H1 (cell line): ENCODE data around the gene ARL6IP5. TPM values are rescaled to one million over a fixed set of nuclear protein-coding genes. Genes with fewer than 3 reads are reported as not detected.

Experiments
- CTCF ChIA-PET: fragments of 300-600 bp; sonication (Branson Sonifier 250); formaldehyde crosslinking; loops from one replicate; lab custom pipeline; 2021; ENCODE audit not compliant: partially characterized antibody; lab: Charles Lee
- POLR2A ChIA-PET: fragments of 300-600 bp; sonication (Branson Sonifier 250); formaldehyde crosslinking; loops from one replicate; lab custom pipeline; 2021; ENCODE audit warnings: inconsistent platforms; ENCODE audit not compliant: partially characterized antibody; lab: Charles Lee
- DNase-seq, 2 experiments: peaks; one replicate each; pipeline versions ENCODE4 v3.0.0 to v3.0.0-alpha.2; 2010 to 2022; ENCODE audit warnings: low spot score in 2 of 2, low read depth in 1 of 2, mixed read lengths in 1 of 2
- FAIRE-seq: peaks from 2 replicates; lab custom pipeline; 2011; peaks lifted over from hg19 to GRCh38; lab: Jason Lieb, UNC
- H2AFZ ChIP-seq: 2 replicates; pipeline ENCODE4 v1.8.1; 2012; ENCODE audit warnings: low read length, inconsistent platforms
- H2AK5ac ChIP-seq: 2 replicates; pipeline ENCODE4 v1.6.1; 2013; ENCODE audit warnings: low read depth, low read length
- H2BK120ac ChIP-seq: replicated peaks from 2 replicates; pipeline ENCODE3; 2013; ENCODE audit warnings: low read depth, low read length, inconsistent platforms
- H2BK12ac ChIP-seq: 2 replicates; pipeline ENCODE4 v1.6.1; 2013; ENCODE audit warnings: low read depth, low read length
- H2BK15ac ChIP-seq: 2 replicates; pipeline ENCODE4 v1.6.1; 2013; ENCODE audit warnings: low read length
- H2BK20ac ChIP-seq: 2 replicates; pipeline ENCODE4 v1.6.1; 2013; ENCODE audit warnings: low read length
- H2BK5ac ChIP-seq: 2 replicates; pipeline ENCODE4 v1.6.1; 2013; ENCODE audit warnings: low read depth, low read length
- H3K14ac ChIP-seq: 2 replicates; pipeline ENCODE4 v1.6.1; 2013; ENCODE audit warnings: inconsistent platforms; ENCODE audit not compliant: insufficient read length
- H3K18ac ChIP-seq: 2 replicates; pipeline ENCODE4 v1.6.1; 2013; ENCODE audit warnings: low read length; ENCODE audit errors: extremely low read depth
- H3K23ac ChIP-seq: 2 replicates; pipeline ENCODE4 v1.6.1; 2013; ENCODE audit warnings: inconsistent platforms; ENCODE audit not compliant: insufficient read length
- H3K23me2 ChIP-seq: 2 replicates; pipeline ENCODE4 v1.6.1; 2013; ENCODE audit warnings: low read depth, low read length
- H3K27ac ChIP-seq: 2 replicates; pipeline ENCODE4 v1.6.1; 2011; ENCODE audit warnings: low read depth, low read length, inconsistent platforms
- H3K27me3 ChIP-seq, 4 experiments: replicated peaks in 1 of 4; 1 replicate in 1 of 4; 2 replicates in 3 of 4; pipeline versions ENCODE4 v1.6.1 to v1.8.1; 2011 to 2013; ENCODE audit warnings: low read length in 3 of 4, mild to moderate bottlenecking in 3 of 4, inconsistent platforms in 2 of 4, mixed read lengths in 2 of 4, moderate library complexity in 1 of 4; ENCODE audit not compliant: control insufficient read depth in 3 of 4, insufficient read depth in 3 of 4; ENCODE audit errors: extremely low read depth in 1 of 4
- H3K36me3 ChIP-seq, 4 experiments: 2 replicates each; pipeline versions ENCODE4 v1.6.1 to v1.8.1; 2011 to 2013; ENCODE audit warnings: mild to moderate bottlenecking in 4 of 4, low read length in 3 of 4, moderate library complexity in 2 of 4, control low read depth in 1 of 4, inconsistent platforms in 1 of 4; ENCODE audit not compliant: insufficient read depth in 4 of 4, control insufficient read depth in 2 of 4
- H3K4ac ChIP-seq: replicated peaks from 2 replicates; pipeline ENCODE3; 2013; ENCODE audit warnings: low read length, low read depth, mixed read lengths, inconsistent platforms; ENCODE audit not compliant: insufficient read length
- H3K4me1 ChIP-seq, 4 experiments: replicated peaks in 1 of 4; 1 replicate in 1 of 4; 2 replicates in 3 of 4; pipeline versions ENCODE4 v1.6.1 to v1.8.1; 2011 to 2013; ENCODE audit warnings: low read length in 3 of 4, inconsistent platforms in 2 of 4, mixed read lengths in 1 of 4; ENCODE audit not compliant: insufficient read depth in 4 of 4, control insufficient read depth in 3 of 4
- H3K4me2 ChIP-seq, 2 experiments: 2 replicates each; pipeline versions ENCODE4 v1.6.1 to v1.8.1; 2011 to 2013; ENCODE audit warnings: low read depth in 2 of 2, low read length in 2 of 2, control low read depth in 1 of 2, inconsistent platforms in 1 of 2, mild to moderate bottlenecking in 1 of 2; ENCODE audit not compliant: insufficient read depth in 1 of 2
- H3K4me3 ChIP-seq, 4 experiments: fragments of 200-600, 300-600 bp in 1 of 4; sonication (generic), shearing (Covaris generic), sonication (Bioruptor Twin) in 1 of 4; 2 replicates each; pipeline versions ENCODE4 v1.5.1 to v1.8.1; 2011 to 2016; ENCODE audit warnings: low read length in 4 of 4, low read depth in 3 of 4, control low read depth in 2 of 4, inconsistent platforms in 2 of 4, mild to moderate bottlenecking in 2 of 4, mixed read lengths in 1 of 4, moderate library complexity in 1 of 4; ENCODE audit not compliant: insufficient read depth in 2 of 4; ENCODE audit errors: extremely low read depth in 1 of 4
- H3K56ac ChIP-seq: replicated peaks from 2 replicates; pipeline ENCODE3; 2013; ENCODE audit warnings: low read depth, mild to moderate bottlenecking, mixed read lengths, low read length, inconsistent platforms; ENCODE audit not compliant: insufficient read length
- H3K79me1 ChIP-seq: 2 replicates; pipeline ENCODE4 v1.6.1; 2013; ENCODE audit warnings: low read depth, low read length, control low read depth
- H3K79me2 ChIP-seq, 2 experiments: 2 replicates each; pipeline versions ENCODE4 v1.6.1 to v1.8.1; 2012 to 2013; ENCODE audit warnings: low read length in 2 of 2, mild to moderate bottlenecking in 2 of 2, inconsistent platforms in 1 of 2; ENCODE audit not compliant: insufficient read depth in 2 of 2, control insufficient read depth in 1 of 2
- H3K9ac ChIP-seq, 4 experiments: replicated peaks in 1 of 4; 1 replicate in 1 of 4; 2 replicates in 3 of 4; pipeline versions ENCODE4 v1.6.1 to v1.8.1; 2011 to 2013; ENCODE audit warnings: low read depth in 3 of 4, low read length in 3 of 4, control low read depth in 2 of 4, mild to moderate bottlenecking in 2 of 4, moderate library complexity in 2 of 4, inconsistent platforms in 1 of 4; ENCODE audit errors: extremely low read depth in 1 of 4
- H3K9me3 ChIP-seq, 2 experiments: 2 replicates each; pipeline versions ENCODE4 v1.6.1 to v1.8.1; 2012 to 2013; ENCODE audit warnings: mild to moderate bottlenecking in 2 of 2, moderate library complexity in 2 of 2, control low read depth in 1 of 2, inconsistent platforms in 1 of 2, low read depth in 1 of 2, low read length in 1 of 2, mixed read lengths in 1 of 2; ENCODE audit not compliant: insufficient read depth in 2 of 2
- H4K20me1 ChIP-seq, 2 experiments: replicated peaks in 1 of 2; 2 replicates each; pipeline versions ENCODE3 to v1.8.1; 2011 to 2013; ENCODE audit warnings: inconsistent platforms in 2 of 2, low read length in 2 of 2, mild to moderate bottlenecking in 1 of 2; ENCODE audit not compliant: insufficient read depth in 2 of 2, control insufficient read depth in 1 of 2
- H4K5ac ChIP-seq: 2 replicates; pipeline ENCODE4 v1.6.1; 2013; ENCODE audit warnings: low read length, low read depth, mixed read lengths, inconsistent platforms; ENCODE audit not compliant: insufficient read length
- H4K8ac ChIP-seq: 2 replicates; pipeline ENCODE4 v1.8.0; 2013; ENCODE audit warnings: mild to moderate bottlenecking, moderate library complexity, low read length, inconsistent platforms; ENCODE audit not compliant: insufficient read depth; ENCODE audit errors: extremely low read depth
- H4K91ac ChIP-seq: replicated peaks from 2 replicates; pipeline ENCODE3; 2013; ENCODE audit warnings: low read length, mixed read lengths, inconsistent platforms; ENCODE audit not compliant: insufficient read length
- KDM5A ChIP-seq: fragments of 200-600 bp; IDR thresholded peaks from 2 replicates; pipeline ENCODE4 v1.7.1; 2012; ENCODE audit warnings: mild to moderate bottlenecking, low read length, inconsistent platforms, mixed read lengths
- NANOG ChIP-seq: IDR thresholded peaks from 2 replicates; pipeline ENCODE4 v1.6.1; 2011; ENCODE audit warnings: low read length, low read depth, mild to moderate bottlenecking, inconsistent platforms; ENCODE audit not compliant: insufficient read depth, poor library complexity, severe bottlenecking
- PHF8 ChIP-seq: fragments of 200-600 bp; sonication (generic); conservative IDR thresholded peaks from 2 replicates; pipeline ENCODE4 v1.7.1; 2012; ENCODE audit warnings: low read depth, mild to moderate bottlenecking, inconsistent platforms, low read length, moderate library complexity
- SAP30 ChIP-seq: fragments of 300-600 bp; sonication (generic); IDR thresholded peaks from 2 replicates; pipeline ENCODE4 v1.7.1; 2012; ENCODE audit warnings: low read length, moderate library complexity, mild to moderate bottlenecking, inconsistent platforms; ENCODE audit not compliant: insufficient read depth, insufficient replicate concordance
- SIN3A ChIP-seq, 2 experiments: IDR thresholded peaks in 1 of 2; conservative IDR thresholded peaks in 1 of 2; 2 replicates each; pipeline ENCODE4 v1.6.1; 2011 to 2012; ENCODE audit warnings: low read length in 2 of 2, improper control_type of control experiment in 1 of 2, low read depth in 1 of 2, mild to moderate bottlenecking in 1 of 2
- TCF12 ChIP-seq: IDR thresholded peaks from 2 replicates; pipeline ENCODE4 v1.6.1; 2011; ENCODE audit warnings: low read depth, mild to moderate bottlenecking, low read length
- WGBS, 2 experiments: shearing (Covaris generic) in 1 of 2; methylation state at CpG; one replicate each; pipeline versions ENCODE4 v1.1.6 to v1.1.7; 2013 to 2015; ENCODE audit warnings: low lambda C conversion rate in 2 of 2, mixed read lengths in 2 of 2, inconsistent platforms in 1 of 2, low coverage in 1 of 2, missing lambda C conversion rate in 1 of 2; ENCODE audit not compliant: insufficient replicate concordance in 2 of 2, insufficient coverage in 1 of 2, insufficient read length in 1 of 2; ENCODE audit errors: extremely low coverage in 1 of 2, missing lambda C conversion rate in 1 of 2; 5-methylcytosine and 5-hydroxymethylcytosine counted together
- polyA plus RNA-seq, 7 experiments: library from polyadenylated mRNA; depleted of rRNA in 3 of 7; stranded (reverse) in 5 of 7; unstranded in 2 of 7; fragments of >200 nt in 5 of 7; fragments of 200-250 nt in 2 of 7; gene quantifications; 1 replicate in 5 of 7; 2 replicates in 1 of 7; 4 replicates in 1 of 7; pipeline versions ENCODE4 v1.2.1 to v1.2.3, GENCODE V29; 2011 to 2013; ENCODE audit warnings: missing spikeins in 2 of 7, mixed read lengths in 2 of 7
- total RNA-seq: library from RNA; stranded (reverse); fragmentation: NEBNext Ultra II Directional; extraction: Animal tissue kit (Norgen Biotek cat#: 25700); gene quantifications from 2 replicates; pipeline ENCODE4 v1.2.1, GENCODE V29; 2021

The ARL6IP5 gene
- total and polyA plus RNA-seq, 2 of the 8 experiments (the other 6 are each of a cell fraction or from before 2014, with no cell fraction given), result 24.9 to 30.1 TPM

- no peaks in the 10 kb centered on the region for H3K27me3 ChIP-seq
- H2BK20ac ChIP-seq, result no peak overlapping the region
- no peak overlapping the region for H3K4ac ChIP-seq
- H3K36me3 ChIP-seq, result peaks cover 0 to 16% (median 2%) of the 10 kb centered on the region in 4 experiments; a peak in 2 of 8 replicates
- no peak overlapping the region for H3K56ac ChIP-seq
- H2AK5ac ChIP-seq, result no peak overlapping the region
- no peak overlapping the region for H2AFZ ChIP-seq
- H4K8ac ChIP-seq, result no peak overlapping the region
- ChIA-PET POLR2A (no interaction called here), CTCF (interaction anchor here (1.1 to 3.3 kb wide), 2 partner anchors 16 to 53 kb away, joined by 3 to 15 read pairs; partner anchors contain the start of genes LMOD3 and TMF1)
- H3K79me1 ChIP-seq, result no peaks in the 10 kb centered on the region
- H3K23ac ChIP-seq, result no peak overlapping the region
- FAIRE-seq (no peak), DNase-seq (no peak)
- no peak overlapping the region for H3K14ac ChIP-seq
- TF ChIP-seq SIN3A (conservative IDR thresholded peaks at IDR 0.05 in 1 of 2, IDR thresholded peaks at IDR 0.05 in 1 of 2; ENCODE audit: low read depth in 1 of 2, low read length in 2 of 2) (no peak), SAP30 (no peak), PHF8 (no peak), KDM5A (no peak), NANOG (no peak), TCF12 (no peak)
- no peaks in the 10 kb centered on the region for H4K20me1 ChIP-seq
- H4K91ac ChIP-seq, result no peak overlapping the region
- no peak overlapping the region for H3K27ac ChIP-seq
- no peak overlapping the region for H2BK12ac ChIP-seq
- no peak overlapping the region for H3K18ac ChIP-seq
- 82% methylated on average over 3 of the region's 3 CpGs; no CpG with 5 or more reads in 1 of the 2 experiments for WGBS, 2 experiments
- H3K4me2 ChIP-seq, result no peak overlapping the region
- H3K9ac ChIP-seq, result no peak overlapping the region
- no peaks in the 10 kb centered on the region for H3K9me3 ChIP-seq
- no peaks in the 10 kb centered on the region for H3K23me2 ChIP-seq
- no peak overlapping the region for H4K5ac ChIP-seq
- H2BK15ac ChIP-seq, result no peak overlapping the region
- no peak overlapping the region for H2BK120ac ChIP-seq
- no peak overlapping the region for H2BK5ac ChIP-seq
- no peaks in the 10 kb centered on the region for H3K4me1 ChIP-seq
- H3K4me3 ChIP-seq, result no peak overlapping the region
- no peaks in the 10 kb centered on the region for H3K79me2 ChIP-seq
These were observed 20.6 kb downstream of the ARL6IP5 start for GRCh38 chr3:69105320-69105719.
